GM19025 (cell line): Measurements from ENCODE around the gene PAK3.

ENCODE experiments used
- ATAC-seq: cut with Tn5 transposase; IDR thresholded peaks from one replicate; pipeline ENCODE4 v1.9.1; 2021; ENCODE audit warnings: mild to moderate bottlenecking, low read depth, moderate library complexity; ENCODE audit not compliant: unreplicated experiment

PAK3 gene

DNA sequence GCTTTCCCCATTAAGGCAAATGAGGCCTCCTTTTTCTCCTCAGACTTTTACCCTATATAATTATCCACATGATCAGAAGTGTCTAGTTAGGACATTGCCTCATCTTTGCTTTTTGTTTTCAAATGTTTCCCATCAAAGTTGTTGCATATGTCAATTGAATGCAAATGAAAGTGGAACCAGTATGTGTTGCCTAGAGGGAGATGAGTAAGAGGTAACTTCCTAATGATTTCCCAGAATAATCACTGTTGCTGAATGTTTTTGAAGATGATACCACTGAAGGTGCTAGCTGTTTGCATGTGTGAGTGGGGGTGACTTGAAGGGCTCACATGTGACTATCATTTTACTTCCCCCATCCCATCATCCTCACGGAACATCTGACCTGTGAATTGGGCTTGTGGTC lies 33.9 kb downstream of the PAK3 start:
- no peak for ATAC-seq

DNA sequence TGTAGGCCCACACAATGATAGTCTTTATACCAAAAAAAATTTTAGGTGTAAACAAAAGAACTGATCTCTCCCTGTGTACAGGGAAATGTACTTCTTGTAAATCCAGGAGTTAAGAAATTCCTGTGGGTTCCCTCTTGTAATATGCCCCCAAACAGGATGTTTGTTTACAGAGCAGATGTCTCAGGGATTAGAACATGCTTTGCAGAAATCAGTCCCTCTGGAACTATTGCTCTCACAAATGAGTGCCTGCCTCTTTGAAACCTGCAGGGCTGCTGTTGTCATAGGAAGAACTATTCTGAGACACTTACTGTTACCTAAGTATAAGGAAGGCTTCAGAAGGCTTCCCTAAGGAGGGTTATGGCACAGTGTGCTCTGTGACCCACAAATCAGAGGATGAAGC lies 35.6 kb downstream of the PAK3 start:
- no peak for ATAC-seq

DNA sequence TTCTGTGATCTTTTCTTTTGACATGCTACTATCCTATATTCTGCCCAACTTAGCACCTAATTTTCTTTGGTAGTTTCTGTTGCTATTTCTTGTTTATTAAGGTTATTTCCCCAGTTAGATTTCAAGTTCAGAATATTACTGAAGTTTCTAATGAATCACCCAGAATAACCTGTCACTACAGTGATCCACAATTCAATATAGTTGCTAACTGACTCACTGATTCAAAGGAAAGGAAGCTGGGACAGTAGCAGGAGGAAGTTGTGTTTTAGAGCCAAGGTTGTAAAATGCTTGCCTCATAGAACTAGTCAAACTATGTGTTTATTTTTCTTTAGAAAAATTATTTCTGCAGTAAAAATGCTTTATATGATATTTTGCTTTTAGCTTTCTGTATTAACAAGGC lies 37.4 kb downstream of the PAK3 start:
- no peak for ATAC-seq

DNA sequence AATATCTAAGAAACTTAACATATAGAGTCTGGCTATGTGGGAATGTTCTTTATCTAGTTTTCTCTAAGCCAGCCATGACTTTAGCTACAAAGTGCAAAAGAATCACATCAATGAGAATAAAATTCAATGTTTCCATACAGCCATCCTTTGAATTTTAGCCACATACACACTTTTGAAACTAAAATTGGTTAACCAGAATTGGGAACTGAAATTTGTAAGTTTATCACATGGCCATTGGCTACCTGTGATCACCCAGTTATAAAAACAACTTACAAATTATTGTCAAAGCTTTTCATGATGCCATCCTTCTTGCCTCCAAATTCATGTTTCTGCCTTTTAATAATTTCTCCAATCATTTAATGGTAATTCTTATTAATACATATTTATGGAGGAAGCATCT lies 49.9 kb downstream of the PAK3 start:
- ATAC-seq = no peak

DNA sequence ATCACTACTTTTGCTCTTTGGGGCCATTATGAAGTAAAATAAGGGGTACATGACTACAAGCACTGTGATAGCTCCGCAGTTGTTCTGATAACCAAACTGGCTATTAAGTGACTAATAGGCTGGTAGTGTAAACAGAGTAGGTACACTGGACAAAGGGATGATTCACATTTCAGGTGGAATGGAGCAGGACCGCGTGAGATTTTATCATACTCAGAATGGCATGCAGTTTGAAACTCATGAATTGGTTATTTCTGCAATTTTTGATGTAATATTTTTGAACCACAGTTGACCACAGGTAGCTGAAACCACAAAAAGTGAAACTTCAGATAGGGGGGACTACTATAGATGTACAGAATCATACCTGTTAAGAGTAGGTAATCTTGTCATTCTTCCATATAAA lies 55.8 kb downstream of the PAK3 start:
- ATAC-seq = no peak

DNA sequence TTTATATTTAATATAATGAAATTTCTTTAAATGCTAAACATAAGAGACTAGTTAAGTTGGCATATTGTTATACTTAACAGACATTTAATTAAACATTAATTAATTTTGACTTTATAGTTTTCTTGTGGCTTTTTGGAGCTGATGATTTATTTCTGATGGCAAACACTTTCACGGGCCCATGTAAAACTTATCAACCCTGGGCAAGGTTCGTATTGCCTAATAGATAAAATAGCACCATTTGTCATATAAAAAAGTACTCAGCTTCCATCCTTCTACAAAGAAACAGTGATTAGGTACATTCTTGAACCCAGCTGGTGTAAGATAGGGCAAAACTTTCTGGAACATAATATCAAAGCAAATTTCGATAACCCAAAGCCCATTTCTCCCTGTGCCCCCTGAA lies 63.2 kb downstream of the PAK3 start:
- ATAC-seq = no peak

DNA sequence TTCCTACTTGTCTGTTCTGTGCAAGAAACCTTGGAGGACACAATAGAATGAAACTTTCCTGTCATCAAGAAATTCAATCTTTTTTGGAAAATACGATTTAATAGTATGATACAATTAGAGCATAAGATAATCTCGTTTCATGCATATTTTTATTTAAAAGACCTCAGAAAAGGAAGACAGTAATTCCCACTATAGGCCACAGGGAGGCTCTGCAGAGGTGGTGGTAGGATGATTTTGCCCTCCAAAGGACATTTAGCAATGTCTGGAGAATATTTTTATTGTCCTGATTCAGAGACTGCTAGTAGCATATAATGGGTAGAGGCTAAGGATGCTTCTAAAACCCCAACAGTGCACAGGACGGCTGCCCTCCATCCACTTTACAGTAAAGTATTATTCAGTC lies 68.7 kb downstream of the PAK3 start:
- no peak for ATAC-seq

DNA sequence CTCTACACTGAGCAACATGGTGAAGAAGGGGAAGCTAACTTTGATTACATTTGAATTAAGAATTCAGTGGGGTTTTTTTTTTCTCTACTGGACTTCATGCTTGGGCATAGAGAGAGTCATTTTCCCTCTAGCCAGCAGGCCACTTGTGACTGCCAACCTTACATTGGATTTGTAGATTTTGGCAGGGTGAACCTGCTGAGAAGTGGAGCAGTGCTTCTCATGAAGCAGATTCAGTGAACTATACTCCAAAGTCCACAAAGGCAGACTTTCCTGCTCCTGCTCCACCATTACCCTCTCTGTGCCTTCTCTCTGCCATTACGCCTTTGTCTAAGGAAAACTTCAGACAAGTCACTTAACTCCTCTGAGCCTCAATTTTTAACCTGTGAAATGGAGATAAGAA lies 69.9 kb downstream of the PAK3 start:
- ATAC-seq = no peak

DNA sequence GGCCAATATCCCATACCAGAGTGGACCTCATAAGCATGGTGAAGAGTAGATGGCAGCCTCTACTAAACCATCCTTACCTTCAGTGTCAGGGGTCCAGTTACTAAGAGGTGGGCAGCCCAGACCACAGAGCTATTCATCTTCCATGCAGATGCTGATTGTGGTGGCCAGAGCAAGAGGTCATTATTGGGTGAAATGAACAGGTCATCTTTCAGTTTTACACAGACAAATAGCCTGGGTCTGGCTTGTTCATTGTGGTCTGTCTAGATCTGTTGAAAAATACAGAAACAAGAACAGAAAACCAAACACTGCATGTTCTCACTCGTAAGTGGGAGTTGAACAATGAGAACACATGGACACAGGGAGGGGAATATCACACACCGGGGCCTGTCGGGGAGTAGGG lies 71.3 kb downstream of the PAK3 start:
- no peak for ATAC-seq

DNA sequence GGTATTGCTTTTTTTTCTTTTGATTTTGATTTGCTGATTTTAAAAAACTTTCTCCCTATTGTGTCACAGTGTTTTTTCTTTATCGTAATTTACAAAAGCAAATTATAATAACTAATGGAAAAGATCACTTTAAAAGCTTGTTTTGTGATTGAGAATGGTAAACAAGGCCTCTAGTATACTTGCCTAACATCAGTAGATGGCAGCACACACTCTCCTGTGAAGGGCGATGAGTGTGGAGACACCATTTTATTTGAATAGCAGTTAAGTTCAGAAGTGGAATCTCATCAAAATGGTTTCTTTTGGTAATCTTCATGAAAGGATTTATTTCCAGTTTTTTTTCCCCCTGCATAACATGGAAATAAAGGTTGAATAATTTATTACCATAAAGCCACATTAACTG lies 72.3 kb downstream of the PAK3 start:
- no peak for ATAC-seq

DNA sequence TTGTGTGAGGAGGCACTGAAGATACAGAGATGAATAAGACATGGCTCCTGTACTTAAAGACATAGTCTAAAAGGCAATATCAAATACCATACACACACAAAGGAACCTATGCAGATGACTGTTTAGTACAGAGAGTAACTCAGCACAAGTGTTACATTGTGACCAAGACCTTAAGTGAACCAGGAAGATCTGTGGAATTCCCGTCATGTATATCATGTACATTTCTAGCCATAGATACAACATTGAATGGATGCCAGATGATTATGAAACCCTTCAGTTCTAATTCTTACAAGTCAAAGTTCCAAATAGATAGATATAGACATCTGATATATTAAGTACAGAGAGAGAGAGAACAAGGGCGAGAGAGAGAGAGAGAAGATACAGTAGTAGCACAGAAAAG lies 73.2 kb downstream of the PAK3 start:
- no peak for ATAC-seq

DNA sequence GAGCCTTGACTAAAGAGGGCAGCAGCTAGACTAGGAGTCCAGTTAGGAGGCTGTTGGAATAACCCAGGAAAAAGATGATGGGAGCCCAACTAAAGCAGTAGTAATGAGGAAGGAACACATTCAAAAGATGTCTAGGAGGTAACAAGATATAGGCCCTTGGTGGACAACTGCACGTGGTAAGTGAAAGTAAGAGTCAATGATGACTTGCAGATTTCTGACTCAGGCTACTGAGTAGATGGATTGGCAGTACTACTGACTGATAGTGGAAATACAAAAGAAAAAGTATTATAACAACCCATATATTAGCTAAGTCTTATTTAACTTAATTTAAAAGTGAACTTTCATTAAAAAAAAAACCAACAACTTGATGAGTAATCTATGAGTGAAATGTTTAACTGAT lies 74.0 kb downstream of the PAK3 start:
- ATAC-seq = no peak

DNA sequence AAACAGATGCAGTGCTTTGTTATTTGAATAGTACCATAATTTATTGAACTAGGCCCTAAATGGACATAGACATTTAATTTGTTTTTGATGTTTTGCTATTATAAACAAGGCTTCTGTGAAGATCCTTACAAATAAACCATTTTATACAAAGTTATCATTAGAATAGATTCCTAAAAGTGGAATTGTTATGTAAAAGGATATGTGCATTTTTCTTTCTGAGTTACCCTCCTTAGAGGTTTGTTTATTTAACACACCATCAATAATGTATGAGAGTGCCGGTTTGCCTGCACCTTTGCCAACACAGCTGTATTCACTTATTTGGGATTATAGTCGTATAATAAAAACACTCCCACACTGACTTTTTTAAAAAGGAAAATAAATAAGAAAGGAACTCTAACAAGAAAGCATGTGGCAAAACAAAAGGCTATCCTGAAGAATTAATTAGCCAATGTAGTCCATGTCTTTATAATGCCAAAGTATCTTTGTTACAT lies 84.8 kb downstream of the PAK3 start:
- ATAC-seq = no peak

DNA sequence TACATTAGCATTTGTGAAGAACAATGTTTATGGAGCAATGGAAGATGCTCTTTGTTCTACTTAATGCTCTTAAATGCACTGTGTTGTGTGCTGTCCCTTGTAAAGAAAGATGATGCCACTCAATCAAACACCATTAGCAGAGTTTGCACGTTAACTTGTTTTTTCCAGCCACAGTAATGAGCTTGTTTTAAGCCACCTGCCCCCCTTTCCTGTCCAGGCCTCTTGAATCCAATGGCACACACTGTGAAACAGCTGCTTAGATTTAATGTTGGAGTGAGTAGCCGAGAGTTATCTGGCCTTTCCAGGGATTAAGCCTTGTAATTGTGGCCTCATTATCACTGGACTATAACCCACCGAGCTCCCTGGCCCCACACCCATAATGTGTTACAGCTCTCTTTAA lies 86.0 kb downstream of the PAK3 start:
- no peak for ATAC-seq

DNA sequence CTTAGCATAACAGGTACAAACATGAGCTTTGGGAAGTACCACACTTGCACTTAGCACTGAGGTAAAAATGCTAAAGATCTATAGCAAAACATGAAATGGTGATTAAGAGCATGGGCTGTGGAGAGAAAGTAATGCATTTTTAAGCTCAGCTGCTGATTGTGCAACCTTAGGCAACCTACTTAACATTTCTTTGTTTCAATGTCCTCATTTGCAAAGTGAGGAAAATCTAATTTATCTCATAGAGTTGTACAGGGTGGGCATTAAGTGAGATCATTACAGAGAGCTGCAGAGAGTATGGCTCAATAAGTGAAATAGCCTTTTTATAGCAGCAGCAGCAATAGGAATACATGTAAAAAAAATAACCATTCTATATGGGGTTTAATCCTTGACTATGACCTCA lies 87.0 kb downstream of the PAK3 start:
- no peak for ATAC-seq

DNA sequence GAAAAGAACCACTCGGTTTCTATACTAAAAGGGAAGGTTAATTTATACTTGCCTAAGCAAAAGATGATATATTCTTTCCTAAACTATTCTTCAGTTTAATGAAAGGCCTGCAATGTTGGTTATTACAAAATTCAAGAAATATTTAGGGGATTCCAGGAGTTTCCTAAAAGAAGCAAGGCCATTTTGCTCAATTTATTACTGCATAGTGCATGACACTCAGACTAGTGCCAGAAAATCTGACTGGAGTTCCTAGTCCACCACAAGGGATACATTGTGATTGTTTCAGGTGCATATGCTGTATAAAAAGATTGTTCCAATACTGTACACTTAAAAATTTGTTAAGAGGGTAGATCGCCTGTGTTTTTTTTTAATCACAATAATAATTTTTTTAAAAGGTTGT lies 95.6 kb downstream of the PAK3 start:
- no peak for ATAC-seq

DNA sequence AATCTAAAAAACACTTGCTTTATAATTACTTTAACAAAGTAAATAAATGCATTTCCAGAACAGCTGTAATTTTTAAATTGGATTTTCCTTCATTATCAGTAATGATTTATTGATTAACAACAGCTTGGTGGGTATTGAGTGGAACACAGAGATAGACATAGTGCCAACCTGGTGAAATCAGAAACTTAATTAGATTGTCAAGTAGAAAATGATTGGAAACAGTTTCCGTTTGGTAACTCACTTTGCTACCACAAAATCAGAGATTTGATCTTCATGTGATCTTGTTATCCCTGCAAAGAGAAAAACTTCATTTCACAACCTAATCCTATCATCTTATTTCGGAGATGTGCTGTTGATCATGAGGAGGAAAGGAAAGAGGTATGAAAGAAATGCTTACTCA lies 103.5 kb downstream of the PAK3 start:
- no peak for ATAC-seq

DNA sequence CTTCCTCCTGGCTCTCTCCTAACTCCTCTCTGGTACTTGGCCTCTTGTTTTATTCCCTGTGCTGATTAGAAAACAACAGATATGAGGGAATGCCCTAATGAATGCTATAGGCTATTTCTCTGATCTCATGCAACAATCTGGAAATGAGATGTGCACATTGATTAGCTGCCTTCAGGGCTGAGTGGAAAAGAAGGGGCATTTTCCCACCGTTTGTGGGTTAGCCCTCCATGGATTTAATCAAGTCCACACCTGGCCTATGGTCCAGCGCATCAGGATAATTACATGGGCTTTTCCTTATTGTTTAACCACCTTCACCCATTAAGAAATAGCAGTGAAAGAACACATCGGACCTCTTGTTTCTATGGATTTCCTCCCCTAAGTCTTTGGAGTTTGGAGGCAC lies 104.3 kb downstream of the PAK3 start:
- ATAC-seq = no peak

DNA sequence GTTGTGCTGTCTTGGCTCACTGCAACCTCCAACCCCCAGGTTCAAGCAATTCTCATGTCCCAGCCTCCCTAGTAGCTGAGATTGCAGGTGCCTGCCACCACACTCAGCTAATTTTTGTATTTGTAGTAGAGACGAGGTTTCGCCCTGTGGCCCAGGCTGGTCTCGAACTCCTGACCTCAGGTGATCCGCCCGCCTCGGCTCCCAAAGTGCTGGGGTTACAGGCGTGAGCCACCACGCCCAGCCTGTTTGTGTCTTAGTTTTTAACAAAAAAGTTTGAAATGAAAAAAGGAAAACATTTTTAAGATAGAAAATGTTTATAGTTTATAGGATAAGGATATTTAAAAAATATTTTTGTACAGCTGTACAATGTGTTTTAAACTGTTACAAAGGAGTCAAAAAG lies 111.9 kb downstream of the PAK3 start:
- no peak for ATAC-seq

DNA sequence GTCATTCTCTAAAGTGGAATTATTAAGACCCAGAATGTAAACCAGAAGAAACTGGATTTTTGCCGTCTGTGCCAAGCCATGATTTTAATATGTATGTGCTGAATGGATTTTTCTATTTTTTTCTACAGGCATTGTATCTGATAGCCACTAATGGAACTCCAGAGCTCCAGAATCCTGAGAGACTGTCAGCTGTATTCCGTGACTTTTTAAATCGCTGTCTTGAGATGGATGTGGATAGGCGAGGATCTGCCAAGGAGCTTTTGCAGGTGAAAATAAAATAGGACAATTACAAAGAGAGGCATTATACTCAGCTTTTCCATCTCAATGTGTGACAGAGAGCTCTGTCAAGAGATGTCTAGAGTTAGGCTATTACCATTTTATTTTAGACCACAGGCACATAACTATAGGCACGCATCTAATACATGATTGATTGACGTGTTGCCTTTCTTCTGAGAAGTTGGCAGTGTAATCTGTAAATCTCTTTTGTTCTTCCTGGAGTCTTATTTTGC lies 120.4 kb downstream of the PAK3 start:
- ATAC-seq = no peak

DNA sequence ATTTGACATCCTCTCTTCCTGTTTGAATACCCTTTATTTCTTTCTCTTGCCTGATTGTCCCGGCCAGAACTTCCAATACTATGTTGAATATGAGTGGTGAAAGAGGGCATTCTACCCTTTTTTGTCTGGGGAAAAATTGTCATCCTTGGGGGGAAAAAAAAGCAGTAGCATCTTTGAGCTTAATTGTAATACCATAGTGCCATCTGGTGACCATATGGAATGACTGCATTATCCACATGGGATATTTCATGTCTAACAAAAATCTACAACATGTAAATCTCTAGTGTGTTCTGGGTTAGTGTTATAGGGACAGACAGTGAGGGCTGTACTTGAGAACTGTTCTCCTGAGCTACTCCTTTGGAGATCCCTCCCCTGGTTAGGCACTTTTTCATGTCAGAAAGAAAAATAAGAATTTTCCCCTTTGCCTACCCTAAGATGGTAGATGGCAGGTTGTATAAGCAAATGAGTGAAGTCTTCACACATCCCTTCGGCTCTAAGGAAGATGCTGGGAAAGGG lies 148.3 kb downstream of the PAK3 start:
- ATAC-seq = no peak

DNA sequence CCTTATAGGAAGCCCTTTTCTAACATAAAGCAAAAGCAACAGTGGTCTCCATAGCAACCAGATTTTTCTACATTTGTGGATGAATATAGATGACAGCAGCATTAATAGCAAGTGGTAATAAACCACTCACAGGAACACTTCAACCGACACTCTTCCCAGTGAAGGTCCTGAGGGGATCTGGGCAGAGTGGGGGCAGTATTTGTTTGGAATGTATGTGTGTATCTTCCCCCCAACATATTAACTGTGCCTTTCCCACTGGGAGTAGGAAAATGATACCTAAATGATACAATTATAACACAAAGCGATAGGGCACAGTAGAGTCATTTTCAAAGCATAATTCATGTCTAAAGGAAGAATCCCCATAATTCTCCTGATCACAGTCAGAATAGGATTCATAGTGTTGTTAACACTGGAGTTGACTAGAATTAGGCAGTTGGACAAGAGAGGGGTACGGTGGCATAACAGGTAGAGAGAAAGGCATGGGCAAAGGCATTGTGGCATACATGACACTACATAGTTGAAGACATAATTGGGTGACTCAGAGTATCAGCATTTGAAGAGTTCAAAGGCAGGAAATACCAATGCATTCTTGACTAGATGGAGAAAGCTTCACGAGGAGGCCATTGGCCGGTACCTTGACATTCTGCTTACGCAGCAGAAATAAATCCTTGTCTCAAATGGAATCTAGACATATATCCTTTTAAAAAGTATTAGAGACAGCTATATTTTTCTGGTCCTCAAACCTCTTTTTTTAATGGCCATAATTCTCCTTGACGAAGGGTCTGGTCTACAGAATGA lies 159.1 kb downstream of the PAK3 start:
- no peak for ATAC-seq
